Breast epithelium (tissue), 4 donors: ENCODE measurements around the gene PRPSAP1. TPM values are rescaled to one million over a fixed set of nuclear protein-coding genes. Genes with fewer than 3 reads are reported as not detected.

ENCODE experiments used
- DNase-seq, 2 donors: peaks; one replicate each; pipeline ENCODE4 v3.0.0-alpha.2; 2019; ENCODE audit warnings: low spot score in 2 of 2
- H3K27ac ChIP-seq, 2 donors: fragments of 200-600 bp; sonication (generic) in 1 of 2; one replicate each; pipeline ENCODE4 v1.5.1; 2016 to 2019; ENCODE audit warnings: mild to moderate bottlenecking in 1 of 2
- H3K27me3 ChIP-seq, 2 donors: fragments of 200-600 bp; sonication (generic) in 1 of 2; one replicate each; pipeline versions ENCODE4 v1.5.1 to v1.6.0; 2017 to 2019; ENCODE audit warnings: control low read depth in 1 of 2, mild to moderate bottlenecking in 1 of 2
- H3K36me3 ChIP-seq: fragments of 200-600 bp; one replicate; pipeline ENCODE4 v1.5.1; 2019
- H3K4me1 ChIP-seq, 2 donors: fragments of 200-600 bp; sonication (generic); one replicate each; pipeline ENCODE4 v1.5.1; 2016 to 2019; ENCODE audit warnings: control low read depth in 1 of 2
- H3K4me3 ChIP-seq, 3 donors: fragments of 200-600 bp; sonication (generic); 1 replicate in 2 of 3; 2 replicates in 1 of 3; pipeline ENCODE4 v1.5.1; 2016 to 2019; ENCODE audit warnings: mild to moderate bottlenecking in 3 of 3, moderate library complexity in 2 of 3
- H3K9me3 ChIP-seq, 2 donors: fragments of 200-600 bp; sonication (generic) in 1 of 2; one replicate each; pipeline ENCODE4 v1.5.1; 2016 to 2019; ENCODE audit warnings: control low read depth in 1 of 2
- CTCF ChIP-seq, 3 donors: fragments of 450-650 bp; IDR thresholded peaks; one replicate each; pipeline ENCODE4 v1.5.1; 2016 to 2017; ENCODE audit warnings: antibody characterized with exemption in 3 of 3, mild to moderate bottlenecking in 3 of 3, moderate library complexity in 3 of 3
- POLR2A ChIP-seq: fragments of 450-650 bp; IDR thresholded peaks from one replicate; pipeline ENCODE4 v1.6.1; 2016; ENCODE audit warnings: antibody characterized with exemption, mild to moderate bottlenecking, moderate library complexity
- POLR2AphosphoS5 ChIP-seq, 3 donors: sonication (generic); formaldehyde crosslinking; IDR thresholded peaks; one replicate each; pipeline ENCODE4 v1.6.1; 2017; ENCODE audit warnings: antibody characterized with exemption in 3 of 3
- intact Hi-C: fragments of 100-400 bp; cut with DNase I; formaldehyde crosslinking; loops from one replicate; pipeline ENCODE4 v1.15.1; 2023; ENCODE audit warnings: low total_unique reads
- total RNA-seq, 3 donors: library from RNA; depleted of rRNA; stranded (reverse); fragments of >200 nt; gene quantifications; one replicate each; pipeline ENCODE4 v1.1.0, GENCODE V29; 2016

PRPSAP1 gene
- total RNA-seq, 3 donors from 2014 or later = 71.4 to 110 (median 78.3) TPM

- Histone ChIP-seq H3K36me3 (no peaks in the 10 kb centered on the region), H3K27me3 (no peaks in the 10 kb centered on the region), H3K9me3 (no peaks in the 10 kb centered on the region), H3K4me3 (no peak overlapping the region), H3K27ac (no peak overlapping the region), H3K4me1 (no peaks in the 10 kb centered on the region)
- no peak for TF ChIP-seq CTCF (IDR thresholded peaks at IDR 0.05)
- no peak for TF ChIP-seq POLR2A
- TF ChIP-seq POLR2AphosphoS5 (IDR thresholded peaks at IDR 0.05) = no peak
- no peak for DNase-seq
- intact Hi-C loops = no loop called here
Measured at GRCh38 chr17:76331083-76331482, 22.6 kb downstream of the PRPSAP1 start.

- no peaks in the 10 kb centered on the region for H3K4me1 ChIP-seq
- intact Hi-C loops = no loop called here
- TF ChIP-seq POLR2A (no peak), POLR2AphosphoS5 (IDR thresholded peaks at IDR 0.05) (no peak), CTCF (IDR thresholded peaks at IDR 0.05) (no peak)
- no peaks in the 10 kb centered on the region for H3K9me3 ChIP-seq
- no peak overlapping the region for H3K27ac ChIP-seq
- H3K4me3 ChIP-seq = no peak overlapping the region
- no peaks in the 10 kb centered on the region for H3K36me3 ChIP-seq
- no peak for DNase-seq
- H3K27me3 ChIP-seq = no peaks in the 10 kb centered on the region
Measured at GRCh38 chr17:76329664-76330063, 24.1 kb downstream of the PRPSAP1 start.

- DNase-seq = no peak
- H3K4me1 ChIP-seq = no peaks in the 10 kb centered on the region
- intact Hi-C loops = no loop called here
- no peaks in the 10 kb centered on the region for H3K36me3 ChIP-seq
- no peak for TF ChIP-seq POLR2A
- TF ChIP-seq CTCF (IDR thresholded peaks at IDR 0.05) = no peak
- no peak for TF ChIP-seq POLR2AphosphoS5 (IDR thresholded peaks at IDR 0.05)
- H3K9me3 ChIP-seq = no peaks in the 10 kb centered on the region
- no peak overlapping the region for H3K27ac ChIP-seq
- H3K4me3 ChIP-seq = no peak overlapping the region
- H3K27me3 ChIP-seq = no peaks in the 10 kb centered on the region
Measured at GRCh38 chr17:76327696-76328095, 26.0 kb downstream of the PRPSAP1 start.

DNA sequence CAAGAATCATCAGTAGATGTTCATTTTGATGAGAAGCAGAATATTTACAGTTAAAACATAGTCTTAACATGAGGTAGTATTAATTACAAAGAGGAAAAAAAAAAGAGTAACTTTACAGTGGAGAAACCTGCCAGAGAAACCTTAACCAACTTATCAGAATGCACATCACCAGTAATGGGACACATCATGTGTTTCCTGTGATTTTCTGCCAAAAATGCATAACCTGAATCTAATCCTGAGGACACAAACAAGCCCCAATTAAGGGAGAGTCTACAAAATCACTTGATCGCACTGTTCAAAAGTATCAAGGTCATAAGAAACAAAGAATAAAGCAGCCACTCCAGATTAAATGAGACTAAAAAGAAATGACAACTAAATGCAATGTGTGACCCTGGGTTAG lies 27.4 kb downstream of the PRPSAP1 start:
- Histone ChIP-seq H3K27me3 (no peaks in the 10 kb centered on the region), H3K27ac (no peak overlapping the region), H3K36me3 (no peaks in the 10 kb centered on the region), H3K4me3 (no peak overlapping the region), H3K4me1 (no peaks in the 10 kb centered on the region), H3K9me3 (no peaks in the 10 kb centered on the region)
- TF ChIP-seq POLR2AphosphoS5 (IDR thresholded peaks at IDR 0.05) = no peak
- TF ChIP-seq CTCF (IDR thresholded peaks at IDR 0.05) = no peak
- no peak for TF ChIP-seq POLR2A
- no peak for DNase-seq
- intact Hi-C loops = no loop called here

DNA sequence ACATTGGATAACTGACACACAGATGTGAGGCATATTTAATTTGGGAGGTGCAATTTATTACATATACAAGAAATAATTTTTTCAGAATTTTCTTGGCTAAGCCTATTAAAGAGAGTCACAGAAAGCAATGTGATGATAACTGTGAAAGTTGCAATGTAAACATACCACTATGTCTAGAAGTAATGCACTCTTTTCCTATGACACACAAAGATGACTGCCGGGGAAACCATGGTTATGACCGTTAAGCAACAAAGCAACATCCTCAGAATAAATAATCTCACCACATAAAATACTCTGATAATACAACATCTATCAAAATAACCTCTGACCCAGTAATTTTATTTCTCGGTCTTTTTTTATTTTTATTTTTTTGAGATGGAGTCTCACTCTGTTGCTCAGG lies 35.1 kb downstream of the PRPSAP1 start:
- H3K36me3 ChIP-seq = no peaks in the 10 kb centered on the region
- H3K4me3 ChIP-seq = no peak overlapping the region
- H3K9me3 ChIP-seq = no peaks in the 10 kb centered on the region
- no peak for DNase-seq
- H3K27me3 ChIP-seq = no peaks in the 10 kb centered on the region
- no peaks in the 10 kb centered on the region for H3K4me1 ChIP-seq
- no peak for TF ChIP-seq CTCF (IDR thresholded peaks at IDR 0.05)
- no peak for TF ChIP-seq POLR2AphosphoS5 (IDR thresholded peaks at IDR 0.05)
- TF ChIP-seq POLR2A = no peak
- H3K27ac ChIP-seq = no peak overlapping the region
- intact Hi-C loops = no loop called here
